DMS 273 treated with DMSO at 0.1 percent for 48 hours (cell line): ENCODE results near the gene DIO3.
"Not testable (repeated sequence)": the region's sequence is repeated elsewhere in the genome, so short reads cannot be mapped to it uniquely, and the experiment has no call there.

Source experiments
- DNase-seq: peaks from one replicate; lab custom pipeline; 2025; lab: John Stamatoyannopoulos, UW

Gene DIO3

DNA sequence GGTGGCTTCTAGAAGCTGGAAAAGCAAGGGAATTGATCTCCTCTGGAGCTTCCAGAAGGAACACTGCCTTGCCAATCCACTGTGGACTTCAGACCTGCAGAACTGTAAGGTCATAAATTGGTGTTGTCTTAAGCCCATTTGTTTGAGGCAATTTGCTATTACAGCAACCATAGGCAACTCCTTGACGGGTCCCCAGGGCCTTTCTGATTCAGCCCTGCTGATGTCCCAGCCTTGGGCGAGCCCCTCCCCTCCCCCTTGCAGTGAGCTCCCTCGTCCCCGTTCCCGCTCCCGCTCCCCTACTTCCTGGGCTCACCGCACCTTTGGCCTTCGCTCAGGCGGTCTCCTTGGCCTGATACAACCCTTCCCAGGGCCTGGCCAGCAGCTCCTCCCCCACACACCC is 18.9 kb upstream of the DIO3 start:
- DNase-seq: no peak

DNA sequence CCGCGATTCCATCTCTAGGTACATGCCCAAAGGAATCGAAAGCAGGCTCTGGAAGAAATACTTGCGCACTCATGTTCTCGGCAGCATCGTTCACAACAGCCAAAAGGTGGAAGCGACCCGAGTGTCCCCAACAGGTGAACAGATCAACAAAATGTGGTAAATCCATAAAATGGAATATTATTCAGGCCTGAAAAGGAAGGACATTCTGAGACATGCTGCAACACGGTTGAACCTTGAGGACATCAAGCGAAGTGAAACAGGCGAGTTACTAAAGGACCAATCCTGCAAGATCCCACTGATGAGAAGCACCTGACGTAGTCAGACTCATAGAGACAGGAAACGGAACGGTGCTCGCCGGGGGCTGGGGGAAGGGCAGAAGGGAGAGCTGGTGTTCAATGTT is 17.5 kb upstream of the DIO3 start:
- DNase-seq: no peak

DNA sequence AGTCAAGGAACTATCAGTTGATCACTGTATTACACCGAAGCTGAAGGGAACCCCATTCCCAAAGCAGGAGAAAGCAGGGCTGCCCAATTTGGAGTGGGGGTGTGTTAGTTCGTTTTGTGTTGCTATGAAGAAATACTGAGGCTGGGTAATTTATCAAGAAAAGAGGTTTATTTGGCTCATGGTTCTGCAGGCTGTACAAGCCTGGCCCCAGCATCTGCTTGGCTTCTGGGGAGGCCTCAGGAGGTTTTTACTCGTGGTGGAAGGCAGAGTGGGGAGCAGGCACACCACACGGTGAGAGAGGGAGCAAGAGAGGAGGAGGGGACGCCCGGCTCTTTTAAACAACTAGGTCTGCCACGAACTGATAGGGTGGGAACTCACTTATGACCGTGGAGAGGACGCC is 16.7 kb upstream of the DIO3 start:
- DNase-seq: no peak

DNA sequence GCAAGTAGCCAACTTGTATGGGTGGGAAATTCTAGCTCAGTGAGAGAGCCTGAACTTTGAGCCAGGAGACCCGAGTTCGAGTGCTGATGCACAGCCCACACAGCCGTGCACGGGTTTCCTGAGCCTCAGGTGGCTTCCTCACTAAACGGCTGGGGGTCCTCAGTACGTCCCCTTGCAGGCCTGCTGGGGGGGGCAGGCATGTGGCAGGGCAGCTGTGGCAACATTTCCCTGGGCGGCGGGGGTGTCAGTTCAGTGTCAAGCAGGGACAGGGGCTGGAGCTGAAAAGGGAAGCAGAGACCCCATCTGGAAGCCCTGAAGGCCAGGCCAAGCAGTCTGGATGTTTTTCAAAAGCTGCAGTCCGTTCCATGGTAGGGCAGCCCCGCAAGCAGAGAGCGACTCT is 14.6 kb upstream of the DIO3 start:
- no peak for DNase-seq

DNA sequence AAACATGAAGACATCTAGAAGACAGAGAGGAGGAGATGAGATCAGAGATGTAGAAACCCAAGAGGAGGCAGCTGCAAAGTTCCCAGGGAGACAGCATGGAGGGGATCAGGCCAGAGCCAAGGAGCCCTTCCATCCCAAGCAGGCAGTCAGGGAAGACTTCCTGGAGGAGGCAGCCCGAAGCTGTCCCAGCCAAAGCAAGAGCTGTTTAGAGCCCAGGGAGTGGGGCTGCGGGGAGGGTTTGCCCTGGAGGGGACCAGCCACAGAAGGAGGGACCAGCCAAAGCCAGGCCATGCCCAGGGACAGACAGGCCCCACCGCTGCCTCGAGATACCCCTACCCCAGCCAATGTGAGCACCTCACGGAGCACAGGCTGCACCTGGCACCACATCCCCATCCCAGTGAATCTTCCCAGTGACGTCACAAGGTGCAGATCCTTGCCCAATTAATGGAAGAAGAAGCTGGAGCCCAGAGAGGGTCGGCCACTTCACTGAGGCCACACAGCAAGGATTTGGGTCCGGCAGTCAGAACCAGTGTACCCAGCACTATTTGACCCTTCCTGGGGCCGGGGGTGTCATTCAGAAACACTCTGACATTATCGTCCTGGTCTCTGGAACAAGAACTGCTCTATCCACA is 14.1 kb upstream of the DIO3 start:
- no peak for DNase-seq

DNA sequence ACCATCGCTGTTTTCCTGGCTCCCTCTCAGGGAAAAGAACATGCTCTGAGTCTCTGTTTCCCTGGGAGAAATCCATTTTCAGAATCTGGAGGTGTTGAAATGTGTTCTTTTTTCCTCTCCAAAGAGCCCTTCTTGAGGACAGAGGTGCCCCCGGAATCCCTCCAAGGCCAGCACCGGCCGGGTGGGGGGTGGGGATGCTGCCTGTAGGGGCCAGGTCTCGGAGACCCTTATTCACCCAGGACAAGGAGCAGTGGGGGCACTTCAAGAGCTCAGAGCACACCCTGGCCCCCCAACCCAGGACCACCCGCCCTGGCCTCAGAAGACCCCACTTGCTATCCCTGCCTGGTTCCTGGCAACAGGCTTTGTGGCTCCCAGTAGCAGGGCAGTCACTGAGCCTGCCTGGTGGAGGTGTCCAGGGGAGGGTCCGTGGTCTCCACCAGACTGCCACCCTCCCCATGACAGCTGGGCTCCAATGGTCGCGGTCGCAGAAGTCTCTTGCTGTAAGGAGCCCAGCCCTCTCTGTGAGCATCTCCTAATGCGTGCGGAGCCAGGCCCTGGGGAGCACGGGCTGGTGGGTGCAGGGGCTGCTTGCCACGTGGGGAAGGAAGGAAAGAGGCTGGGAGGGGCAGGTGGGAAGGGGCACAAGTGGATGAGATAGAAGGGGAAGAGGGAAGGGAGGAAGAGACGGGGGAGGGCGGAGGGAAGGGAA is 13.2 kb upstream of the DIO3 start:
- DNase-seq: no peak

DNA sequence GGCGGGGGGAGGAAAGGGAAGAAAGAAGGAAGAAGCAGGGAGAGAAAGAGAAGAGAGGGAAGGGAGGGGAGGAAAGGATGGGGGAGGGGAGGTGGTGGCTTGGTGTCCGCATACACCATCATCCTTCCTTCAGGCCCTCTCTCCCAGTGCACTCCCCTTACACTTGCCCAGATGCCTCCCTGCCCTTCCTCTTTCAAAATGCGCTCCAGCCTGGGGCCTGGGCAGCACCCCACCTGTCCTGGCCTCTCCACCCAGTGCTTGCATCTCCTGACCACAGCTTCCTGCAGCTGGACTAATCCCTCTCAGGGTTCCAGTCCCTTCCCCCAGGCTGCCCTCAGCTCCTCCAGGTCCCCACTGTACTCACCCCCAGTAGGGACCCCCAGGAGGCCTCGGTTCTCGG is 12.6 kb upstream of the DIO3 start:
- DNase-seq: no peak

DNA sequence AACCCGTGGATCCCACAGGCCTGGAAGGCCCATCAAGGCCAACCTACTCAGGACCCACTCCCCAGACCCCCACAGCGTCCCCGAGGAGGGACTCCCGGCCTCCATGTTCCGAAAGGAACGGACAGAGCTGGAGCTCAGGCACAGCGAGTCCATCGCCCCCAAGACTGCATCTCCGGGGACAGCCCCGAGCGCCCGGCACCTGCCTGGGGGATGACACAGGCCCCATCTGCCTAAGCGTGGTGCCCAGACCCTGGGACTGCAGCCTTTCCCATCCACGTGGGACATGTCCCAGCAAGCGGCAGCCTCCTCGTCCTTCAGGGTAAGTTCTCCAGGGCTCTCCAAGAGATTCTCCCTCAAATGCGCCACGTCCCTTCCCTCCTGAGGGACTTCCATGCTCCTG is 12.1 kb upstream of the DIO3 start:
- DNase-seq: no peak

DNA sequence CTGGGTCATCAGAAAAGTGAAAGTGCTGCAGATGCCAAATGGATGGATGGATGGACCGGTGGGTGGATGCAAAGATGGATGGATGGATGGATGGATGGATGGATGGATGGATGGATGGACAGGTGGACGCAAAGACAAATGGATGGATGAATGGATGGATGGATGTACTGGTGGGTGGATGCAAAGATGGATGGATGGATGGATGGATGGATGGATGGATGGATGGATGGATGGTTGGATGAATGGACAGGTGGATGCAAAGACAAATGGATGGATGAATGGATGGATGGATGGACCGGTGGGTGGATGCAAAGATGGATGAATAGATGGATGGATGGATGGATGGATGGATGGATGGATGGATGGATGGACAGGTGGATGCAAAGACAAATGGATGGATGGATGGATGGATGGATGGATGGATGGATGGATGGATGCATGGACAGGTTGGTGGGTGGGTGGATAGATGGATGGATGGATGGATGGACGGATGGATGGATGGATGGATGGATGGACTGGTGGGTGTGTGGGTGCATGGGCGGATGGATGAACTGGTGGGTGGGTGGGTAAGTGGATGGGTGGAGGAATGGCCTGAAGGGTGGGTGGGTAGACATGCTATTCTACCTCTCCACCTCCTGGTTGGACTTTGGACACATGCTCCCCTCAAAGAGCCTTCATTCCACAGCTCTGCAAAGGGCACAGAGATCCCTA is 10.9 kb upstream of the DIO3 start:
- not testable (repeated sequence) for DNase-seq

DNA sequence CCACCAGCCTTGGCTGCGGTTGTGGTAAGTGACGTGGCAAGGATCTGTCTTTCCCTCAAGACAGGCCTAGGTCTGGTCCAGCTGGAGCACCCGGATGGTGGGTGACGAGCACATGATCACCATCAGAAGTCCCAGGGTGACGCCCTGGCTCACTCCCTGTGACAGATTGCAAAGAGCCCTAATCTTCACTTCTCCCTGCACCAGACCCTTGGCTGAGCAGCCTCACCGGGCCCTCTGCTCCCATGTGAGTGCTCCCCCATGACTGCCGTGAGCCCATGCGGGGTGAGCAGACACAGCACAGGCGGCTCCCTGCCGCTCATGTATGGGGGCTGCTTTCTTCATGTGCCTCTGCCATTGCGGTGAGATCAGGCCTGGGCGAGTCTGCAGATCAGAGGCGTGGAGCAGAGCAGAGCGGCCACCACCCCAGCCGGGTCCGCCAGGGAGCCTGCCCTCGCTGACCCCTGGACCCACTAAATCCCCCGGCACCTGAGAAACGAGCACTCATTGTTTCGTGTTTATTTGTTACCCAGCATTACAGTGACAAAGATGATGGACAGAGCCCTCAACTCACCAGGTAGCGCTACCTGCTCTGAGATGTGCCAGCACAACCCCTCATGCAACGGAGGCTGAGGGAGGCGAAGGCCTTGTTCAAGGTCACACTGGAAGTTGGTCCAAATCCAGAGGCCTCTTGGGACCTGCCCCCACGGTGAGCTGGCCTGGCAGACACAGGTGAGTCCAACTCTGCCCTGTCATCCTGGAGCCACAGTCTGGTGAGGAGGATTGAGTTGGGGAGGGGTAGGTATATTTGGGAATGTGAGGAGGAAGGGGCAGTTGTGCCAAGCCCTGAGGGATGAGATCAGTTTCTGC is 9.3 kb upstream of the DIO3 start:
- no peak for DNase-seq

DNA sequence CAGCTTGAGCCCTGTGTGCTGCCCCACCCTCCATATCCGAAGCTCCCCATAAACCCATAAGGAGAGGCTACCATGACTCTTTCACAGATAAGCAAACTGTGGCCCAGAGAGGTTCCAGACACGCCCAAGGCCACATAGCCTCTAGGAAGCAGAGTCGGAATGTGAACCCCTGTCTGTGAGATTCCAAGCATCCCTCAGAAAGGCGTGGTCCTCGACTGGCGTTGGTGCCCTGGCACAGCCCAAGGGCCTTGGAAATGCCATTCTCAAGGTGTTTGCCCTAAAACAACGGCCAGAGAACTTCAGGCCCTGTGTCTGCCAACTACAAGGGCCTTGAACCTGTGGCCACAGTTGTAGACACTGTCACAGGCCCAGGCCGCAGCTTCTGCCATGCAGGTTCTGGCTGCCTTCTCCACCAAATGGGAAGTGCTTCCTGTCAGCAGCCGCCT is 8.5 kb upstream of the DIO3 start:
- DNase-seq: no peak

DNA sequence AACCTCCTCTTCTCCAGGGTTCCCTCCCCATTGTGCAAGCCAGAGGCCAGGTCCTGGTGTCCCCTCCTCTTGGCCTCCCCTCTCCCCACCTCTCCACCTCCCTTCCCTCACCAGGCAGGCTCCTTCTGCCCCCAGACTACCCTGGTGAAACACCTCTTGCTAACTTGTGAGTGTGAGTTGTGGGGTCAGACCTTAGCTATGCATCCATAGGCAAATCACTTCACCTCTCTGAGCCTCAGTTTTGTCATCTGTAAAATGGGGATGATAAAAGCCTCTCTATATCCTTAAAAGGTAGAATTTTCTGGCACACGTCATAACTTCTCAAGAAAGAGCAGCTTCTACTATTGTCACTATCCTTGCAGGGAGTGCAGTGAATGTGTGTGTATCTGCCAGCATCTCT is 7.9 kb upstream of the DIO3 start:
- no peak for DNase-seq

DNA sequence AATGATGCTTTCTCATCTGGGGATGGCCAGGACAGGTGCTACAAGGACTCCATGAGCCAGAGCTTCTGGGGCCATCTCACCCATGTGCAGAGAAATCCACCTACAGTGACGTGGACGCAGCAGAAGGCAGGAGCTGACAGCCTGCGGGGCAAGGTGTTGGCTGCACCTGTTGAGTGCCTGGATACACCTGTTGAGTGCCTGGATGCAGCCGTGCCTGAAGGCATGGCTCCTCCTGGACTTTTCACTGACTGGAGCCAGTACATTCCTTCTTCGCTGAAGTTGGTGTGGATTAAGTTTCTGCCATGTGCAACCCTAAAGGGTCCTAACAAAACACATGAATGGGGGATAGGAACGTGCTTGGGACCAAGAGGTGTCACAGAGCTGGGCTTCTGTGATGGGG is 7.4 kb upstream of the DIO3 start:
- no peak for DNase-seq

DNA sequence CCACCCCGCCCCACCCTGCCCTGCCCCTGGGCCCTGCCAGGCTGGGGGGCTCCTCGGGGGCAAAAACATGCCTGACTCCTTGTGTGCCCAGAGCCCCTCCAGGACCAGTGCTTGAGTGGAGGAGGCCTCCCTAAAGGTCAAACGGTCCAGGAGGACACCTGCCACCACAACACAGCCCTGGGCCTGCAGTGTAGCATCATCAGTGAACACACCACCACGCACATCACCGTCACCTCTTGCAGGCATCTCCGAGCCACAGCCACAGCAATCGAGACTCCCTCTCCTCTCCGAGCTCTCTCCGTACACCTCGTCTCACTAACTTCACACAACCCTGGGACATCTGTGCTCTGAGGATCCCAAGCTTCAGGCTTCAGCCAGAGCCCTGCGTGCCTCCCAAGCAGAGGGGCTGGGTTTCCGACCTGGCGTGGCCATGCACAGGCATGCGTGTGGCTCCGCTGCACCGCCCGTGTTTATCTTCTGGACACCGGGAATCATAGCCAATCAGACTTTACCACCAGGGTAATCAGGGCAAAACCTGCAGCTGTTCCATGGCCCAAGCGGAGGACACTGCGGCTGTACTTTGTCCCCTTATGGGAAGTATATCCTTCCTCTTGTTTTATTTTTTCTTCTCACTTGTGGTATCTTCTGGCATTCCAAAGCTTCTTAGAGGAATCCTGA is 6.2 kb upstream of the DIO3 start:
- DNase-seq: no peak

DNA sequence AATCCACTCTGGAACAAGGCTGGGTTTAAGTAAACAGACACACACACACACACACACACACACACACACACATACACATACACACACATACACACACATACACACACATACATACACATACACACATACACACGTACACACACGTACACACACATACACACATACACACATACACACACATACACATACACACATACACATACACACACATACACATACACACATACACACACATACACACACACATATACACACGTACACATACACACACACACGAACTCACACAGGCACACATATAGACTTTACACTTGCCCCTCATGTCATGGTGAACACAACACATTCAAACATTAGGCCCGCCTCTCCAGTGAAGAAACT is 5.6 kb upstream of the DIO3 start:
- not testable (repeated sequence) for DNase-seq

DNA sequence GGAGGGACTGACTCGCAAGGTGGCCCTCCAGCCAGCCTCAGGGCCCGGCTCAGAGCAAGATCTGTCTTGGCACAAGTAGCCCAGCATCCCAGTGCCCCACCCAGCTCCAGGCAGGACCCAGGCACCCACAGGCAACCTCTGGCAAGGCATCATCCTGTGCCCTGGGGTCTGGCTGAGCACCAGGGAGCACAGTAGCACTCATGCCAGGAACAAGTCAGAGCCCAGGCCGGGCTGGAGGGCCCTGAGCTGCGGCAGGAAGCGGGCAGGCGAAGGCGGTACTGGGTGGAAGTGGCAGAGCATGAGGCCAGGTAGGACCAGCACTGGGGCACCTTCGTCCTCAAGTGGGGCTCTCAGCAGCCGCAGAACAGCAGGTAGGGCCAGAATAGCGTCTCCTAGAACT is 5.2 kb upstream of the DIO3 start:
- no peak for DNase-seq

DNA sequence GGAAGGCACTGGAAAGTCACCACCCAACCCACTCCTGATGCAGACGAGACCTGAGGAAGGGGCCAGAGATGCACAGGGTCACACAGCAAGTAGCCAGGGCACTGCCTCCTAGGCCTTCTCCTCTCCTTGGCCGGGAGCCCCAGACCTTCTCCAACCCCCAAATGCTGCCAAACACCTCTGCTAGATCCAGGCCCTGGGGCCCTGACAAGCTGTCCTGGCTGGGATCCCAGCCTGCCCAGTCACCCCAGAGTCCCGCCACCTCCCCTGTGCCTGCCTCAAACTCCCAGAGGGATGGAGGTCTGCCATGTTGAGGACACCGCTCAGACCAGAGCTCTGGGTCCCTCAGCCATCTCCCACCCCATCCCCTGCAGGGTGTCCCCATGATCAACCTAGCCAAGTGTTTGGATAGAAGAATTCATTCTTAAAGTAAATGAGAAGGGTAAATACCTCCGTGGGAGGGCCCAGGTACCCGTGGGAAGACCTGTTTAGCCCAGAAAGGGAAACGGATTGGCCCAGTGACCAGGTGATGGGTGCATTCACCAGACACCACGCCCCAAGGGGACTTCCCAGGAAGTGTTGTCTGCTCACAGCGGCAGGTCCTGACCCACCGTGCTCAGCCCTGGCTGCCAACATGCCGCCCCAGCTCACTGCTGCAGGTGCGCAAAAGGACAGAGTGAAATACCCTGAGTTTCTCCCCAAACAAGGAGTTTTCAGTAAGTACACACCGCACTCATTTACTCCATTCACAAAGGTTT is 4.6 kb upstream of the DIO3 start:
- DNase-seq: no peak

DNA sequence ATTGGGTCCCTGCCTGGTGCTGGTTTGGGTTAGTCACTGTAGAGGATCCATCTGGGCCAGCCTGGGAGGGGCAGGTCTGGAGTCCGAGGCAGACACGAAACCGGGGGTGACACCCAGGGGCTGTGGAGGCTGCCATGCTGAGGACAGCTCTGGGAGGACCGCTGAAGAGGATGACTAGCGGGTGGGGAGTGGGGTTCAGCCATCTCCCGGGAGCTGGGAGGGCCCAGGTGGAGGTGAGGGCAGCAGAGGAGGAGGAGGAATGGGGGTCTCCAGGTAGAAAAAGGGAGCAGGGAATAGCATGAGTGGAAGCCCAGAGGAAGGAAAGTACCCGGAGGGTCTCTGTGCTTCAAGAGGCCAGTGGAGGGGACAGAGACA is 4.0 kb upstream of the DIO3 start:
- no peak for DNase-seq

DNA sequence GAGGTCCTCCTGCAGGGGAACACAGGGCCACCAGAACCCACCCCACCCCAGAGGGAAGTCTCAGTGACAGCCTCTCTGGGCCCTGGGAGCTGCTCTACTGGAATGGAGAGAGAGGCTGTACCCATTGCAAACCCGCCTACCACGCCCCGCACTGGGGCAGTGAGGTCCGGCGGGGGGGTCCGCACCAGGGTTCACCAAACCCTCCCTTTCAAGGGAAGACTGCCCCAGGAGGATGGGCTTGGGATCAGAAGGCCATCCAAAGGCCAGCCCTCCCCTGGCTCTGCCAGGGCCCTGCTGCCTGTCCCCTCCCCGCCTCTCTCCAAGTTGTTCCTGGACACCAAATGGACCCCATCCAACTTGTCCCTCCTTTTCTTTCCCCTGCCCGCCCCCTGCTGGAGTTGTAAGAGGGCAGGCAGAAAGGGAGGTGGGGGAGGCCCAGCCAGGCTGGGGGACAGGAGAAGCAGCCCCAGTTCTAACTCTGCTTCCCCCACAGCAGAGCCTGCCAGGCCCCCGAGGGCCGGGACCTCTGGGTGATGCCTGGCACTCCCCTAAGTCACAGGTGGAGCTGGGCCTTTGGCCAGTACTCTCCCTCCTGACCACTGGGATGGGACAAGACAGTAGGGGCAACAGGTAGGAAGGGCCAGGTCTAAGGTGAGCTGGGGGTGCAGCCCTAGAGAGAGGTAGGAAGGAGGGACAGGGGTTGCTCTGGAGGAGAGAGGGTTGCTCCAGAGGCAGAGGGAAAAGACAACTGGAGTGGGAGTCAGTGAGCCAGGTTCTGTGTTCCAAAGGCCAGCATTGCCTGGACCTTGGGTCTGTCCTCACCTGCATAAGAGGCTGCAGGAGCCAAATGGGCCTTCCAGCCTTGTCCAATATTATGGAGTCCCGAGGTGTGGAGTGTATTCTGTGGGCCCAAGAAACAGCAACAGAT is 3.2 kb upstream of the DIO3 start:
- DNase-seq: no peak

DNA sequence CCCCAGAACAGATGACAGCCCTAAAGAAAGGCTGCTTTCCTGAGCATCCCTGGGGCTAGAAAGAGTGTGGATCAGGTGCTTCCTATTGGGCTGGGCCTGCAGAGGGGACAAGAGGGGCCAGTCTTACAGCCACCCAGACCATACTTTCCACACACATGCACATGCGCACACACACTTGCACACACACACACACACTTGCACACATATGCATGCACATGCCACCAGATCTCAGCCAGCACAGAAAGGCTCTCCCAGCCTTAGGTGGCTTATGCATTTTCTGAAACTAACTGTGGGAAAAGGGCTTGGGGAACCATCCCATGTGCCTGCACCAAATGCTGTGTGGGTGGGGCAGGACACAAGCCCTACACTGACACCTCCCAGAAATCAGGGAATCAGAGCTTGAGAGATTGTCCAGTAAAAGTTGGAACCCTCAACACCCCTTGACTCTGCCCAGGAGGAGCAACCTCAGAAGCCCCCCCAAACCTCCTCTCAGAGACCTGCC is 2.5 kb upstream of the DIO3 start:
- no peak for DNase-seq
